Esophagus muscularis mucosa (tissue), 3 donors: ENCODE measurements around the gene BICD1.

Experiments used
- CTCF ChIP-seq, 3 experiments: fragments of 200-600 bp in 2 of 3; fragments of 450-650 bp in 1 of 3; sonication (generic) in 2 of 3; IDR thresholded peaks; one replicate each; pipeline ENCODE4 v1.5.1; 2017 to 2019; ENCODE audit warnings: antibody characterized with exemption in 3 of 3, mild to moderate bottlenecking in 2 of 3, moderate library complexity in 1 of 3
- POLR2AphosphoS5 ChIP-seq, 2 donors: sonication (generic); formaldehyde crosslinking; IDR thresholded peaks; one replicate each; pipeline ENCODE4 v1.6.1; 2017; ENCODE audit warnings: antibody characterized with exemption in 2 of 2

GRCh38 chr12:32151552-32151951 lies 44.9 kb downstream of the BICD1 start:
- TF ChIP-seq CTCF (IDR thresholded peaks at IDR 0.05) (no peak), POLR2AphosphoS5 (IDR thresholded peaks at IDR 0.05) (no peak)
